Tracheal epithelial cell (primary cell): ENCODE measurements around the gene MPZL3. TPM values are rescaled to one million over a fixed set of nuclear protein-coding genes. Genes with fewer than 3 reads are reported as not detected.

Experiments
- total RNA-seq: library from RNA; depleted of rRNA; stranded (reverse); fragments of >200 nt; gene quantifications from 2 replicates; pipeline ENCODE4 v1.2.1, GENCODE V29; 2014

Gene MPZL3
- 28.2 and 34.3 TPM in 2 replicates for total RNA-seq

DNA sequence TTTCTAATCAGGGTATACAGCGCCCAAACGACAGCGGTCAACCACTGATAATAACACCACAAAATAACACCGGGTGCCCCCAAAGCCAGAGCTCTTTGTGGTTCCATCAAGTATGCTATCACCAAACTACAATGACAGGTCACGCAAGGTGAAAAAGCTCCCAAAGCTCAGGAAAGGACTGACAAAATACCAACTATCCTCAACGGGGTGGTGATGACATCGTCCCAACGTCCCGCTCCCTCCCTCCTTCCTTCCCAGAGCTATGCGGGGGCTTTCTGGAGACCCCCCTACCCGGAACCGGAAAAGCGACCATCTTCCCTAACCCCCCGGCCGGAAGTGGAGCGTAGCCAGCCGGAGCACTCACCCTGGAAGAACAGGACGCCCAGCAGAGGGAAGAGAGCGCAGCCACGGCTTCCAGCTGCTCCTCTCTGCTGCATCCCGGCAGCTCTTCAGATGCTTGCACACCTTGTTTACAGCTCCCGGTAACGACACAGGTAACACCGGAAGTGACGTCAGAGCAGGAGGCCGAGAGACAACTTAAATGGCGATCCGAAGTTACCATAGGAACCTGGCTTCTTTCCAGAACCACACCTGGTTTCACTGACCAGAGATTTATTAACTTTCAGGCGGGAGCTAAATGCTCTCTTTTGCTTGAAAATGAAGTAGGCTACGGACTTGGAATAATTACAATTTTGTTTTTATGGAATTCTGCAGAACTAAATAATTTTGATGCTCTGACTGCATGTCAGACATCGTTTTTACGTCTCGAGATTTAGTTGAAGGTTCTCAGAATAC, at the start of gene MPZL3:
Gene MPZL3, minus strand, starts transcription at position 508 of the 795 bp plus-strand sequence. Its CDS starts 71 bp downstream, at position 437.

GRCh38 chr11:118263695-118264568, 11.8 kb upstream of the MPZL3 start, which contains the start of gene MPZL2:
Gene MPZL2, minus strand, starts transcription at chr11:118264297. Its CDS starts 144 bp downstream, at chr11:118264153.

DNA sequence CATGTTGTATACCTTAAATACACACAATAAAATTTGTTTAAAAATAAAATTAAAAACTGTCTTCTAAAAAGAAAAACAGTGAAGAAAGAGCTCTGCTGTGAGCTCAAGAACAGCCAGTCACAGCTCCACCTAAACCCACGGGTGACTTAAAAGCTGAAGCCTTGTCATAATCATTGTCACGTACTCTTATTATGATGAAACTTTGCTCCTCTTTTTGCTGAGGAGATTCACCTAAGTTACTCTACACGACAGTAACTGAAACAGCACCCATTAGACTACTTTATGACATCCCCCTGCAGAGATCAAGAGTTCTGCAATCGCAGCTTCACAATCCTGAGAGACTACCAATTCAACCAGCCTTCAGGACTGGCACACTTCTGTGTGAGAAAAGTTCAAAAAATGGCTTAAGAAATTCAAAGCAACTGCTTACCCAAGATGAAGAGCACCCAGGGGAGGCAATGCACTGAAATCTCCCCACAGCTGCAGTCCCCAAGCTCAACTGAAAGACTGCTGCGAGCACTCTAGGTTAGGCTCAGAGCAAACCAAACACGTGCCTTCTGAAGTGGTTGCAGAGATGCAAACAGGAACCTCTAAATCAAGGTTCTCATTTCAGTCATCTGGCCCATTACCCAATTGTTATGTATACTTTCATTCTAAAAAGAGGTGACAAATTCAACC, 27.5 kb downstream of the MPZL3 start, which contains the start of gene JAML:
Gene JAML, minus strand, starts transcription at position 501 of the 678 bp plus-strand sequence. CDS start 10,145 bp downstream, outside the sequence.

Other genes starting within 250 kb of the MPZL3 start
- gene TMPRSS4, start 175.3 kb downstream of the MPZL3 start, total RNA-seq, result 48.7 and 86.1 TPM in 2 replicates
- gene SMIM35, start 165.4 kb downstream of the MPZL3 start, total RNA-seq, result under 0.01 TPM in 1 of 2 replicates, not detected in the other
- 0.43 and 3.4 TPM in 2 replicates for gene SCN4B, start 99.5 kb downstream of the MPZL3 start, total RNA-seq
- gene SCN2B, start 75.7 kb downstream of the MPZL3 start, total RNA-seq, result 0.21 and 0.24 TPM in 2 replicates
- not detected in 2 replicates for gene JAML, start 27.4 kb downstream of the MPZL3 start, total RNA-seq
- 72.3 and 106 TPM in 2 replicates for gene MPZL2, start 11.9 kb upstream of the MPZL3 start, total RNA-seq
- not detected in 2 replicates for gene CD3E, start 52.4 kb upstream of the MPZL3 start, total RNA-seq
- gene CD3D, start 90.3 kb upstream of the MPZL3 start, total RNA-seq, result not detected in 2 replicates
- gene CD3G, start 92.0 kb upstream of the MPZL3 start, total RNA-seq, result not detected in 2 replicates
- gene UBE4A, start 107.2 kb upstream of the MPZL3 start, total RNA-seq, result 22.6 and 23.1 TPM in 2 replicates
- gene ATP5MG, start 149.2 kb upstream of the MPZL3 start, total RNA-seq, result 40.5 and 54.1 TPM in 2 replicates
- gene KMT2A, start 184.1 kb upstream of the MPZL3 start, total RNA-seq, result 15.2 and 17.1 TPM in 2 replicates